ENCODE measurements around the gene CSTF2T. TPM values are rescaled to one million over a fixed set of nuclear protein-coding genes. Genes with fewer than 3 reads are reported as not detected.

The CSTF2T gene, protein sequence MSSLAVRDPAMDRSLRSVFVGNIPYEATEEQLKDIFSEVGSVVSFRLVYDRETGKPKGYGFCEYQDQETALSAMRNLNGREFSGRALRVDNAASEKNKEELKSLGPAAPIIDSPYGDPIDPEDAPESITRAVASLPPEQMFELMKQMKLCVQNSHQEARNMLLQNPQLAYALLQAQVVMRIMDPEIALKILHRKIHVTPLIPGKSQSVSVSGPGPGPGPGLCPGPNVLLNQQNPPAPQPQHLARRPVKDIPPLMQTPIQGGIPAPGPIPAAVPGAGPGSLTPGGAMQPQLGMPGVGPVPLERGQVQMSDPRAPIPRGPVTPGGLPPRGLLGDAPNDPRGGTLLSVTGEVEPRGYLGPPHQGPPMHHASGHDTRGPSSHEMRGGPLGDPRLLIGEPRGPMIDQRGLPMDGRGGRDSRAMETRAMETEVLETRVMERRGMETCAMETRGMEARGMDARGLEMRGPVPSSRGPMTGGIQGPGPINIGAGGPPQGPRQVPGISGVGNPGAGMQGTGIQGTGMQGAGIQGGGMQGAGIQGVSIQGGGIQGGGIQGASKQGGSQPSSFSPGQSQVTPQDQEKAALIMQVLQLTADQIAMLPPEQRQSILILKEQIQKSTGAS
- 10 to 100 TPM; 23.0 to 52.9 (median 40.1) TPM for total RNA-seq
- polyA plus RNA-seq: 10 to 100 TPM; 18.4 to 21.2 TPM
- total RNA-seq: 57.3 reads per million, percentile 74 among the genes with 10 or more reads in this experiment

DNA sequence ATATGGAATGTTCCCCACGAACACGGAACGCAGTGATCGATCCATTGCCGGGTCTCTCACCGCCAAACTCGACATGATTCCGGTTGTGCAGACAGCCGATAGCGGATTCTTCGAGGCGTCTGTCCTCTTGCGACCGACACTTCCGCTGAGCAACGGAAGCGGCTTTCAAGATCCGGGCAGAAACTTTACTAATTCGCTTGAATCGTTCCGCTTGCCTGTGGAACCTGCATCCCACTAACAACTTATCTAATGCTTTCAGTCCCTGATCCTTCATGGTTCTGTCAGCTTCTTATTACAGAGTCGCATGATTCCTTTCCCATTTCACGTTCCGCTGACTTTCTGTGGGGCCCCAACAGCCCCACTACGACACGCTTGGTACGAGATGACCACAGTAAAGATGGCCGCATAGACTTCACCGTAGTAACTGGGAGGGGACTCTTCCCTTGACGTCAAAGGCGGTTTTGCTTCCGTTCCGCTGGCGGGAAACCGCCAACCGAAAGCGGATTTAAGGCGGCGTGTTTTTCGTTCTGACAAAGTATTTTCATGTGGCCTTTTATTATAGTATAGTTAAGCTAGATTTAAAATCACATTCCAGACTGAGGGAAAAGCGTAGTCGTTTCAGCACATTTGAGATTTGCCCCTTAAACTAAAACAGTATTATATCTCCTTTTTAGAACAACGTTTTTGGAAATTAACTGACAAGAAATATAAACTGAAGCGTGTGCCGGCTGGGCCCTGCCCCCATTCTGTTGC lies at the start of gene CSTF2T:
Gene CSTF2T (minus strand): TSS at position 121 of the 753 bp plus-strand sequence. CDS start 46 bp downstream, at position 75.
- Mint-ChIP-seq H3K4me1 (peaks cover 29 to 62% (median 52%) of the 10 kb centered on the region in 7 donors), H3K36me3 (peaks cover 6 to 39% (median 29%) of the 10 kb centered on the region in 5 donors), H3K9me3 (peaks cover 0 to 7% (median 0%) of the 10 kb centered on the region in 11 donors), H3K27ac (peak within 1 kb of the TSS; percentile 99 to 100 (median 100)), H3K4me3 (peak within 1 kb of the TSS; percentile 96 to 100 (median 99)), H3K27me3 (no peaks in the 10 kb centered on the region)
- Histone ChIP-seq H3K36me3 (ENCODE audit: control insufficient read depth in 2 of 3, insufficient read depth in 3 of 3, low read length in 3 of 3) (peaks cover 0 to 5% (median 4%) of the 10 kb centered on the region in 3 experiments), H3K4me3 (ENCODE audit: low read length) (peak within 1 kb of the TSS; percentile 96), H3K27me3 (ENCODE audit: control insufficient read depth in 2 of 2, insufficient read depth in 2 of 2, low read length in 2 of 2) (no peaks in the 10 kb centered on the region), H3K27ac (ENCODE audit: low read depth, low read length) (peak within 1 kb of the TSS; percentile 88), H3K4me1 (ENCODE audit: control insufficient read depth in 2 of 2, insufficient read depth in 2 of 2, low read length in 2 of 2) (peaks cover 24 to 45% of the 10 kb centered on the region in 2 donors), H3K9me3 (ENCODE audit: control insufficient read depth in 2 of 3, low read length in 3 of 3) (no peaks in the 10 kb centered on the region)
- POLR2A ChIA-PET: interaction anchor here (1.1 to 3.3 kb wide), 2 partner anchors 9 to 25 kb away, joined by 3 to 12 read pairs; no protein-coding TSS in a partner anchor
- DNase-seq (peak; percentile 77 to 96 (median 95)), ATAC-seq (peak; percentile 94)
- CTCF ChIA-PET: interaction anchor here (1.3 kb wide), 1 partner anchor 9 kb away, joined by 4 read pairs; no protein-coding TSS in a partner anchor
- intact Hi-C loops (cut with micrococcal nuclease): loop anchor here in 1 of 2 donors (1.0 to 5.0 kb wide), 2 partner anchors 9 to 178 kb away; no protein-coding TSS in a partner anchor

DNA sequence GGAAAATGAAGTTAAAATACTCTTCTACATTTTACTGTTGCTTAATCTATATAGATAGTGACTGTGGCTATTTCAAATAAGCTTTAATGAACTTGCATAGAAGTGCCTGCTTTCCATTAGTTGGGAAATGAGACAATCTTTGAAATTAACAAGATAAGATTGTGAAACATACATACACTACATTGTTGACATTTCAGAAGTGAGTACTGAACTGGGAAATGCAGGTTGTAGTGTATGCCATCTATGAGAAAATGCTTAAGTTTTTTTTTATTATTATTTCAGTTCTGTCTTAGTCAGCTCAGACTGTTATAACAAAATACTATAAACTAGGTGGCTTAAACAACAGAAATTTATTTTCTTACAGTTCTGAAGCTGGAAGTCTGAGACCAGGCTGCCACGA lies 49.6 kb upstream of the CSTF2T start:
- H3K36me3 Mint-ChIP-seq: no peaks in the 10 kb centered on the region
- DNase-seq: no peak
- H3K4me1 Mint-ChIP-seq: no peaks in the 10 kb centered on the region
- H3K27me3 Mint-ChIP-seq: peaks cover 0 to 4% (median 0%) of the 10 kb centered on the region in 5 donors
- H3K9me3 Mint-ChIP-seq: no peaks in the 10 kb centered on the region
- Histone ChIP-seq H3K4me3 (ENCODE audit: low read length) (no peak overlapping the region), H3K27ac (ENCODE audit: low read depth, low read length) (no peak overlapping the region), H3K9me3 (ENCODE audit: control insufficient read depth in 2 of 3, low read length in 3 of 3) (no peaks in the 10 kb centered on the region), H3K27me3 (ENCODE audit: control insufficient read depth in 2 of 2, insufficient read depth in 2 of 2, low read length in 2 of 2) (no peaks in the 10 kb centered on the region), H3K4me1 (ENCODE audit: control insufficient read depth in 2 of 2, insufficient read depth in 2 of 2, low read length in 2 of 2) (no peaks in the 10 kb centered on the region), H3K36me3 (ENCODE audit: control insufficient read depth in 2 of 3, insufficient read depth in 3 of 3, low read length in 3 of 3) (no peaks in the 10 kb centered on the region)
- CTCF ChIA-PET: no interaction called here
- no peak overlapping the region for H3K4me3 Mint-ChIP-seq
- no peak overlapping the region for H3K27ac Mint-ChIP-seq
- intact Hi-C loops (cut with micrococcal nuclease): loop anchor here in 1 of 2 donors (5.0 kb wide), 1 partner anchor 57 kb away; no protein-coding TSS in a partner anchor
- POLR2A ChIA-PET: no interaction called here
- ATAC-seq: no peak

DNA sequence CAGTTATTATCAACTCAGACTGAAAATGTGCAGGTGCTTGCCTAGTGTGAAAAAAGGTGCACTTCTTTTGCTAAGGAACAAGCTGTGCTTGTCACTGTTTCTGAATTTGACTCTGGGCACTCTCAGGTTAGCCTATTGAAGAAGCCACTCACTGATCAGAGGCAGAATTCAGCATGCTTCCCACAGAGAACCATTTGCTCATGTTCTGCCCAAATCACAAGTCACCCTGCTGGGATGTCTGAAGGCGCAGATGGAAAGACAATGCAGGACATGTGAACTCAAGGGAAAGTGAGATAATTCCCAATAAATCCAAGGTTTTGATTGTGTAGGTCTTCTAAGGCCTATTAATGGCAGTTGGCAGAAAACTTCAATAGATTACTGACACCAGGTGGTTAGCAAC lies 47.8 kb upstream of the CSTF2T start:
- H3K9me3 Mint-ChIP-seq: no peaks in the 10 kb centered on the region
- ChIA-PET CTCF (no interaction called here), POLR2A (no interaction called here)
- H3K27me3 ChIP-seq (ENCODE audit: control insufficient read depth in 2 of 2, insufficient read depth in 2 of 2, low read length in 2 of 2): no peaks in the 10 kb centered on the region
- intact Hi-C loops (cut with micrococcal nuclease): loop anchor here in 1 of 2 donors (5.0 kb wide), 1 partner anchor 55 kb away; no protein-coding TSS in a partner anchor
- H3K4me1 ChIP-seq (ENCODE audit: control insufficient read depth in 2 of 2, insufficient read depth in 2 of 2, low read length in 2 of 2): no peaks in the 10 kb centered on the region
- H3K27ac Mint-ChIP-seq: no peak overlapping the region
- ATAC-seq (no peak), DNase-seq (no peak)
- no peaks in the 10 kb centered on the region for H3K36me3 ChIP-seq (ENCODE audit: control insufficient read depth in 2 of 3, insufficient read depth in 3 of 3, low read length in 3 of 3)
- no peaks in the 10 kb centered on the region for H3K9me3 ChIP-seq (ENCODE audit: control insufficient read depth in 2 of 3, low read length in 3 of 3)
- H3K36me3 Mint-ChIP-seq: no peaks in the 10 kb centered on the region
- H3K4me3 Mint-ChIP-seq: no peak overlapping the region
- H3K4me3 ChIP-seq (ENCODE audit: low read length): no peak overlapping the region
- peaks cover 0 to 3% (median 0%) of the 10 kb centered on the region in 5 donors for H3K27me3 Mint-ChIP-seq
- no peaks in the 10 kb centered on the region for H3K4me1 Mint-ChIP-seq
- no peak overlapping the region for H3K27ac ChIP-seq (ENCODE audit: low read depth, low read length)

DNA sequence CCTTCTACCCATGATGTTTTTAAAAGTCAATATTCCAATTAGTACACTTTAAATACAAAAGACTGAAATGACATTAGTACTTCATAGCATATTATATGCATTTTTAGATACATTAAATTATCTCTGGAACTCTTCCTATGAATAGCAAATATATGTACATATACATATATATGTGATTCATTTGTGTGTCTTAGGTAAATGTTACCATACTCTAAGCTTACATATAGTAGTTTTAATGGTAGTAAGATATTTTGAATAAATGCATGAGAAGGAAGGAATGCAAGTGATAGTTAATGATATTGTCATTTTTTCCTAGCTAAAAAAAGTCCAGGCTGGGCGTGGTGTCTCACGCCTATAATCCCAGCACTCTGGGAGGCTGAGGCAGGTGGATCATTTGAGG lies 46.0 kb upstream of the CSTF2T start:
- no peaks in the 10 kb centered on the region for H3K36me3 Mint-ChIP-seq
- CTCF ChIA-PET: no interaction called here

DNA sequence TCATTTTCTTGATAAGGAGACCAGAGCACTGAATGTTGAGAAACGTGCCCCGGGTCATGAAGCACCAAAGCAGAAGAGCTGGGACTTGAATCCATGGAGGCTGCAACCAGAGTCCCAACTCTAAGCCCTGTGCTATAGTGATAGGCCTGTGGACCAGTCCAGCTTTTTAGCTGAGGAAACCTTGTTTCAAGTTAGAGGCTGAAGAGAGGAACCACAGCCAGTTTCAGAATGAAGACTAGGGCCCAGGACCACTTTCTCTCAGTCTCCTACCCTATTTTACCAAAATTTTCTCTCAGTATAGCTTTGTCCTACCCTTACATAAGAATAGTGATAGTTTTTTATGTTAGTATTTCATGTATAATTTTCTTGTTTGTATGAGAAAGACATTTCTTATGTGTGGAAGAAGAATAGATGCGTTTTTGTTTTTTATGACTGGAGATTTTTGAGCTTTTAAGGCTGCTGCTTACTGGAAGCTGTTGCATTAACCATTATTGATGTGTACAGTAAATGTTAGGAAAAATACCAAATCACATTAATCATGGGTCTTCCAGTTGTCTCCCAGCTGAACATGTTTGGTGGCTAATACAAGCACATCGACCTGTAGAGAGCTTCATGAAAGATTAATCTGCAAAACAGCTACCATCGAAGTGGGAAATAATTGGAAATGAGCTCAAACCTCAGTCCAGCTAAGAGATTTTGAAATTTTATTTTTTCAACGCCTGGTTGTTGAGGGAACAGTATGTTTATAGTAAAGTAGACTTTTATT lies 45.0 kb upstream of the CSTF2T start:
- peaks cover 0 to 9% (median 0%) of the 10 kb centered on the region in 5 donors for H3K27me3 Mint-ChIP-seq
- no peak overlapping the region for H3K27ac Mint-ChIP-seq
- ChIA-PET CTCF (no interaction called here), POLR2A (no interaction called here)
- H3K4me3 Mint-ChIP-seq: no peak overlapping the region
- H3K4me1 Mint-ChIP-seq: no peaks in the 10 kb centered on the region
- no peaks in the 10 kb centered on the region for H3K36me3 ChIP-seq (ENCODE audit: control insufficient read depth in 2 of 3, insufficient read depth in 3 of 3, low read length in 3 of 3)
- no peak overlapping the region for H3K27ac ChIP-seq (ENCODE audit: low read depth, low read length)
- ATAC-seq (no peak), DNase-seq (no peak)
- intact Hi-C loops (cut with micrococcal nuclease): no loop called here
- H3K36me3 Mint-ChIP-seq: no peaks in the 10 kb centered on the region
- no peaks in the 10 kb centered on the region for H3K9me3 Mint-ChIP-seq
- no peaks in the 10 kb centered on the region for H3K4me1 ChIP-seq (ENCODE audit: control insufficient read depth in 2 of 2, insufficient read depth in 2 of 2, low read length in 2 of 2)
- no peaks in the 10 kb centered on the region for H3K9me3 ChIP-seq (ENCODE audit: control insufficient read depth in 2 of 3, low read length in 3 of 3)
- H3K27me3 ChIP-seq (ENCODE audit: control insufficient read depth in 2 of 2, insufficient read depth in 2 of 2, low read length in 2 of 2): no peaks in the 10 kb centered on the region
- no peak overlapping the region for H3K4me3 ChIP-seq (ENCODE audit: low read length)

More for the DNA sequence above, 46.0 kb upstream of the CSTF2T start:
- no peak overlapping the region for H3K4me3 Mint-ChIP-seq
- H3K36me3 ChIP-seq (ENCODE audit: control insufficient read depth in 2 of 3, insufficient read depth in 3 of 3, low read length in 3 of 3): no peaks in the 10 kb centered on the region
- no peak overlapping the region for H3K4me3 ChIP-seq (ENCODE audit: low read length)
- no peak for ATAC-seq
- intact Hi-C loops (cut with micrococcal nuclease): loop anchor here in 1 of 2 donors (5.0 kb wide), 1 partner anchor 53 kb away; no protein-coding TSS in a partner anchor
- no peaks in the 10 kb centered on the region for H3K9me3 Mint-ChIP-seq
- no peaks in the 10 kb centered on the region for H3K27me3 ChIP-seq (ENCODE audit: control insufficient read depth in 2 of 2, insufficient read depth in 2 of 2, low read length in 2 of 2)
- no peak overlapping the region for H3K27ac Mint-ChIP-seq
- H3K4me1 ChIP-seq (ENCODE audit: control insufficient read depth in 2 of 2, insufficient read depth in 2 of 2, low read length in 2 of 2): no peaks in the 10 kb centered on the region
- POLR2A ChIA-PET: interaction anchor here (0.6 kb wide), 1 partner anchor 57 kb away, joined by 3 read pairs; no protein-coding TSS in a partner anchor
- no peaks in the 10 kb centered on the region for H3K9me3 ChIP-seq (ENCODE audit: control insufficient read depth in 2 of 3, low read length in 3 of 3)
- no peak overlapping the region for H3K27ac ChIP-seq (ENCODE audit: low read depth, low read length)
- no peaks in the 10 kb centered on the region for H3K4me1 Mint-ChIP-seq
- DNase-seq: no peak
- peaks cover 0 to 9% (median 0%) of the 10 kb centered on the region in 5 donors for H3K27me3 Mint-ChIP-seq

DNA sequence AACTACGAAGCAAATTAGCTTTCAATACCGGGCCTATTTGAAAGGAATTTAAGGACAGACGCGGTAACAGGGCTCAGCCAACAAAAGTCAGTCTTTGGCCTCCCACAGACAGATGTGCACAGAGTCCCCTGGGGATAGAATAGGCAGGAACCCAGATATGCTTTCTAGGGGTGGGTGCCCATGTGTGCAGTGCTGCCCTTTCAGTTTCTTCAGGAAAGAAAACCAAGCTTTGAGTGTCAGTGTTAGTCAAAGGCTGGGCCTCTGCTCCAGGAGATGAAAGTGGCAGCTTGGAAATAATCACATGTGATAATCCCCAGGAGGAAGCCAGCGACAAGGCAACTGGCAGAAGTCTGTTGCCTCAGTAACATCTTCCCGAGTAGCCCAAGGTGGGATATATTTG lies 43.8 kb upstream of the CSTF2T start:
- no peaks in the 10 kb centered on the region for H3K36me3 ChIP-seq (ENCODE audit: control insufficient read depth in 2 of 3, insufficient read depth in 3 of 3, low read length in 3 of 3)
- peaks cover 0 to 11% (median 4%) of the 10 kb centered on the region in 5 donors for H3K27me3 Mint-ChIP-seq
- no peaks in the 10 kb centered on the region for H3K4me1 ChIP-seq (ENCODE audit: control insufficient read depth in 2 of 2, insufficient read depth in 2 of 2, low read length in 2 of 2)
- H3K27me3 ChIP-seq (ENCODE audit: control insufficient read depth in 2 of 2, insufficient read depth in 2 of 2, low read length in 2 of 2): no peaks in the 10 kb centered on the region
- no peaks in the 10 kb centered on the region for H3K4me1 Mint-ChIP-seq
- H3K4me3 ChIP-seq (ENCODE audit: low read length): no peak overlapping the region
- no peak for ATAC-seq
- ChIA-PET POLR2A (no interaction called here), CTCF (no interaction called here)
- DNase-seq: no peak
- H3K9me3 ChIP-seq (ENCODE audit: control insufficient read depth in 2 of 3, low read length in 3 of 3): no peaks in the 10 kb centered on the region
- no peaks in the 10 kb centered on the region for H3K9me3 Mint-ChIP-seq
- no peaks in the 10 kb centered on the region for H3K36me3 Mint-ChIP-seq
- intact Hi-C loops (cut with micrococcal nuclease): no loop called here
- H3K4me3 Mint-ChIP-seq: no peak overlapping the region
- no peak overlapping the region for H3K27ac ChIP-seq (ENCODE audit: low read depth, low read length)
- no peak overlapping the region for H3K27ac Mint-ChIP-seq

Measured in naive thymus-derived CD4-positive, alpha-beta T cell (primary cell).